Small intestine (tissue), 7 donors: ENCODE measurements around the gene ARHGEF5. TPM values are rescaled to one million over a fixed set of nuclear protein-coding genes. Genes with fewer than 3 reads are reported as not detected.
"Not testable (repeated sequence)": the region's sequence is repeated elsewhere in the genome, so short reads cannot be mapped to it uniquely, and the experiment has no call there.

Experiments used
- DNase-seq, 2 donors: peaks; one replicate each; pipeline versions ENCODE4 v3.0.0 to v3.0.0-alpha.2; 2013
- FAIRE-seq: peaks from 2 replicates; lab custom pipeline; 2012; peaks lifted over from hg19 to GRCh38; lab: Jason Lieb, UNC
- H3K27ac ChIP-seq, 3 donors: one replicate each; pipeline ENCODE4 v1.5.1; 2013; ENCODE audit warnings: low read length in 2 of 3, mild to moderate bottlenecking in 2 of 3, control low read depth in 1 of 3, inconsistent platforms in 1 of 3, low read depth in 1 of 3, moderate library complexity in 1 of 3
- H3K27me3 ChIP-seq, 3 donors: one replicate each; pipeline ENCODE4 v1.6.1; 2013; ENCODE audit warnings: low read length in 3 of 3, inconsistent platforms in 1 of 3; ENCODE audit not compliant: control insufficient read depth in 3 of 3, insufficient read depth in 3 of 3
- H3K36me3 ChIP-seq, 3 donors: one replicate each; pipeline ENCODE4 v1.6.1; 2013; ENCODE audit warnings: low read length in 3 of 3, inconsistent platforms in 1 of 3, low read depth in 1 of 3, mild to moderate bottlenecking in 1 of 3, moderate library complexity in 1 of 3; ENCODE audit not compliant: control insufficient read depth in 3 of 3, insufficient read depth in 2 of 3
- H3K4me1 ChIP-seq, 3 donors: one replicate each; pipeline ENCODE4 v1.6.1; 2013; ENCODE audit warnings: low read length in 2 of 3, inconsistent platforms in 1 of 3, low read depth in 1 of 3, mild to moderate bottlenecking in 1 of 3, moderate library complexity in 1 of 3; ENCODE audit not compliant: control insufficient read depth in 3 of 3, insufficient read depth in 2 of 3
- H3K4me3 ChIP-seq, 3 donors: one replicate each; pipeline ENCODE4 v1.5.1; 2013; ENCODE audit warnings: low read length in 3 of 3, control low read depth in 1 of 3, inconsistent platforms in 1 of 3, low read depth in 1 of 3, mild to moderate bottlenecking in 1 of 3, moderate library complexity in 1 of 3
- H3K9me3 ChIP-seq, 2 donors: one replicate each; pipeline ENCODE4 v1.6.1; 2013; ENCODE audit warnings: low read depth in 1 of 2, low read length in 1 of 2; ENCODE audit not compliant: control insufficient read depth in 2 of 2, insufficient read depth in 1 of 2
- WGBS, 3 donors: extraction: QIAGEN DNeasy Blood & Tissue Kit; methylation state at CpG; one replicate each; pipeline ENCODE4 v1.1.7; 2013; 5-methylcytosine and 5-hydroxymethylcytosine counted together
- polyA plus RNA-seq, 4 donors: library from polyadenylated mRNA; stranded (reverse) in 3 of 4; unstranded in 1 of 4; fragments of 200-250 nt in 3 of 4; fragments of 120-200 nt in 1 of 4; gene quantifications; one replicate each; pipeline versions ENCODE4 v1.2.1 to v1.2.3, GENCODE V29; 2013
- donor health status: healthy with polysubstance abuse.
- donor health status: control.
- donor health status: control.
- donor health status: Bipolar disorder and iron deficiency.
- donor health status: healthy.

The ARHGEF5 gene
- polyA plus RNA-seq, 4 donors: 15.6 to 43.9 (median 33.0) TPM

GRCh38 chr7:144365523-144365922 lies 10.3 kb downstream of the ARHGEF5 start:
- not testable (repeated sequence) for FAIRE-seq, H3K9me3 ChIP-seq, H3K4me1 ChIP-seq, H3K27me3 ChIP-seq, H3K27ac ChIP-seq, H3K36me3 ChIP-seq, H3K4me3 ChIP-seq, DNase-seq
- WGBS, 3 donors: no CpG with 5 or more reads among the region's 6 CpGs

- H3K9me3 ChIP-seq, FAIRE-seq, H3K4me1 ChIP-seq, DNase-seq, H3K36me3 ChIP-seq, H3K27me3 ChIP-seq, H3K4me3 ChIP-seq, H3K27ac ChIP-seq: not testable (repeated sequence)
- no CpG with 5 or more reads among the region's 9 CpGs for WGBS, 3 donors
Measured at GRCh38 chr7:144367250-144367649, 12.0 kb downstream of the ARHGEF5 start.

GRCh38 chr7:144369221-144369620 lies 14.0 kb downstream of the ARHGEF5 start:
- FAIRE-seq, H3K27ac ChIP-seq, H3K4me3 ChIP-seq, H3K36me3 ChIP-seq, H3K4me1 ChIP-seq, H3K9me3 ChIP-seq, H3K27me3 ChIP-seq, DNase-seq: not testable (repeated sequence)
- WGBS, 3 donors: 94 to 100% methylated on average over 1 to 3 of the region's 7 CpGs; no CpG with 5 or more reads in 1 of the 3 donors

- 88 to 95% (median 93%) methylated on average over 9 of the region's 9 CpGs for WGBS, 3 donors
- H3K27ac ChIP-seq: no peak overlapping the region
- H3K9me3 ChIP-seq: no peaks in the 10 kb centered on the region
- DNase-seq (no peak), FAIRE-seq (no peak)
- peaks cover 0 to 4% (median 0%) of the 10 kb centered on the region in 3 donors for H3K4me1 ChIP-seq
- no peak overlapping the region for H3K4me3 ChIP-seq
- H3K36me3 ChIP-seq: peaks cover 0 to 24% (median 8%) of the 10 kb centered on the region in 3 donors
- no peaks in the 10 kb centered on the region for H3K27me3 ChIP-seq
Measured at GRCh38 chr7:144378651-144379050, 23.4 kb downstream of the ARHGEF5 start.

- no peak for FAIRE-seq
- WGBS, 3 donors: 90 to 95% (median 94%) methylated on average over 11 of the region's 11 CpGs
- H3K4me1 ChIP-seq: peaks cover 0 to 13% (median 0%) of the 10 kb centered on the region in 3 donors
Measured at GRCh38 chr7:144379776-144380384, 24.7 kb downstream of the ARHGEF5 start.

GRCh38 chr7:144384071-144384470 lies 28.9 kb downstream of the ARHGEF5 start:
- Histone ChIP-seq H3K9me3 (no peaks in the 10 kb centered on the region), H3K36me3 (peaks cover 0 to 13% (median 0%) of the 10 kb centered on the region in 3 donors), H3K4me1 (peaks cover 0 to 23% (median 0%) of the 10 kb centered on the region in 3 donors), H3K4me3 (peak overlapping the region in 2 of 3 donors; percentile 24 to 45), H3K27ac (peak overlapping the region; percentile 43 to 98 (median 93)), H3K27me3 (no peaks in the 10 kb centered on the region)
- peak; percentile 90 to 94 for DNase-seq
- WGBS, 3 donors: 4 to 48% (median 21%) methylated on average over 4 of the region's 4 CpGs
- FAIRE-seq: no peak

More at GRCh38 chr7:144379776-144380384, 24.7 kb downstream of the ARHGEF5 start:
- Histone ChIP-seq H3K27me3 (no peaks in the 10 kb centered on the region), H3K27ac (no peak overlapping the region), H3K9me3 (no peaks in the 10 kb centered on the region), H3K36me3 (peaks cover 0 to 24% (median 8%) of the 10 kb centered on the region in 3 donors), H3K4me3 (no peak overlapping the region)
- DNase-seq: no peak

GRCh38 chr7:144384555-144385245 lies 29.5 kb downstream of the ARHGEF5 start:
- DNase-seq: peak; percentile 78 to 82
- no peaks in the 10 kb centered on the region for H3K9me3 ChIP-seq
- H3K36me3 ChIP-seq: peaks cover 0 to 6% (median 0%) of the 10 kb centered on the region in 3 donors
- no peak for FAIRE-seq
- peaks cover 0 to 23% (median 0%) of the 10 kb centered on the region in 3 donors for H3K4me1 ChIP-seq
- H3K27me3 ChIP-seq: no peaks in the 10 kb centered on the region
- 13 to 48% (median 24%) methylated on average over 12 of the region's 12 CpGs for WGBS, 3 donors
- H3K4me3 ChIP-seq: peak overlapping the region in 2 of 3 donors; percentile 35 to 45
- H3K27ac ChIP-seq: peak overlapping the region; percentile 52 to 98 (median 93)

GRCh38 chr7:144386741-144387140 lies 31.5 kb downstream of the ARHGEF5 start:
- FAIRE-seq: no peak
- peaks cover 0 to 23% (median 0%) of the 10 kb centered on the region in 3 donors for H3K4me1 ChIP-seq
- H3K4me3 ChIP-seq: no peak overlapping the region
- peak overlapping the region in 1 of 3 donors; percentile 22 for H3K27ac ChIP-seq
- H3K36me3 ChIP-seq: no peaks in the 10 kb centered on the region
- H3K27me3 ChIP-seq: no peaks in the 10 kb centered on the region
- DNase-seq: no peak
- H3K9me3 ChIP-seq: no peaks in the 10 kb centered on the region
